Measurements from ENCODE around the gene VDAC1. TPM values are rescaled to one million over a fixed set of nuclear protein-coding genes. Genes with fewer than 3 reads are reported as not detected.

VDAC1 gene
- total RNA-seq, 1 donor from 2014 or later: 501 TPM

- no peak overlapping the region for H3K27ac ChIP-seq (replicated peaks)
- H3K4me3 ChIP-seq: no peak overlapping the region
- no peaks in the 10 kb centered on the region for H3K4me1 ChIP-seq
- no peaks in the 10 kb centered on the region for H3K36me3 ChIP-seq
- peaks cover 30% of the 10 kb centered on the region for H3K27me3 ChIP-seq (ENCODE audit: low read depth)
- intact Hi-C loops (cut with micrococcal nuclease): no loop called here
- no peak for TF ChIP-seq CTCF (IDR thresholded peaks at IDR 0.05; ENCODE audit: borderline replicate concordance)
- no peaks in the 10 kb centered on the region for H3K9me3 ChIP-seq (replicated peaks)
- DNase-seq: no peak
Observed at GRCh38 chr5:133927300-133928180, 77.2 kb downstream of the VDAC1 start.

GRCh38 chr5:133926489-133927299 is 78.1 kb downstream of the VDAC1 start:
- Histone ChIP-seq H3K36me3 (no peaks in the 10 kb centered on the region), H3K27ac (replicated peaks) (no peak overlapping the region), H3K4me1 (no peaks in the 10 kb centered on the region), H3K27me3 (ENCODE audit: low read depth) (peaks cover 33% of the 10 kb centered on the region), H3K9me3 (replicated peaks) (no peaks in the 10 kb centered on the region), H3K4me3 (no peak overlapping the region)
- no peak for TF ChIP-seq CTCF (IDR thresholded peaks at IDR 0.05; ENCODE audit: borderline replicate concordance)
- DNase-seq: no peak
- intact Hi-C loops (cut with micrococcal nuclease): no loop called here

- intact Hi-C loops (cut with micrococcal nuclease): no loop called here
- DNase-seq: no peak
- no peak overlapping the region for H3K4me3 ChIP-seq
- TF ChIP-seq CTCF (IDR thresholded peaks at IDR 0.05; ENCODE audit: borderline replicate concordance): no peak
- H3K27me3 ChIP-seq (ENCODE audit: low read depth): peaks cover 35% of the 10 kb centered on the region
- H3K36me3 ChIP-seq: no peaks in the 10 kb centered on the region
- no peak overlapping the region for H3K27ac ChIP-seq (replicated peaks)
- H3K9me3 ChIP-seq (replicated peaks): no peaks in the 10 kb centered on the region
- no peaks in the 10 kb centered on the region for H3K4me1 ChIP-seq
Observed at GRCh38 chr5:133925866-133926488, 78.8 kb downstream of the VDAC1 start.

GRCh38 chr5:133925269-133925668 is 79.5 kb downstream of the VDAC1 start:
- Histone ChIP-seq H3K27me3 (ENCODE audit: low read depth) (peaks cover 40% of the 10 kb centered on the region), H3K4me1 (no peaks in the 10 kb centered on the region), H3K27ac (replicated peaks) (no peak overlapping the region), H3K4me3 (no peak overlapping the region), H3K9me3 (replicated peaks) (no peaks in the 10 kb centered on the region), H3K36me3 (no peaks in the 10 kb centered on the region)
- TF ChIP-seq CTCF (IDR thresholded peaks at IDR 0.05; ENCODE audit: borderline replicate concordance): no peak
- intact Hi-C loops (cut with micrococcal nuclease): no loop called here
- DNase-seq: no peak

GRCh38 chr5:133924221-133924920 is 80.4 kb downstream of the VDAC1 start:
- H3K9me3 ChIP-seq (replicated peaks): no peaks in the 10 kb centered on the region
- no peak for DNase-seq
- H3K36me3 ChIP-seq: no peaks in the 10 kb centered on the region
- no peak for TF ChIP-seq CTCF (IDR thresholded peaks at IDR 0.05; ENCODE audit: borderline replicate concordance)
- no peak overlapping the region for H3K4me3 ChIP-seq
- H3K4me1 ChIP-seq: no peaks in the 10 kb centered on the region
- H3K27me3 ChIP-seq (ENCODE audit: low read depth): peaks cover 40% of the 10 kb centered on the region
- intact Hi-C loops (cut with micrococcal nuclease): no loop called here
- H3K27ac ChIP-seq (replicated peaks): no peak overlapping the region
